Neutrophil (primary cell): Measurements from ENCODE around the gene EOLA1.

Source experiments
- H3K27ac ChIP-seq: fragments of 200-600 bp; sonication (generic); 2 replicates; pipeline ENCODE4 v1.5.1; 2016; ENCODE audit warnings: mild to moderate bottlenecking, moderate library complexity
- H3K27me3 ChIP-seq: fragments of 200-600 bp; sonication (generic); 2 replicates; pipeline ENCODE4 v1.6.0; 2016; ENCODE audit warnings: mild to moderate bottlenecking
- H3K36me3 ChIP-seq: fragments of 200-600 bp; sonication (generic); 2 replicates; pipeline ENCODE4 v1.5.1; 2017
- H3K4me1 ChIP-seq, 2 experiments: fragments of 200-600 bp in 1 of 2; sonication (generic) in 1 of 2; 1 replicate in 1 of 2; 2 replicates in 1 of 2; pipeline versions ENCODE4 v1.5.1 to v1.6.1; 2013 to 2016; ENCODE audit warnings: low read depth in 1 of 2, low read length in 1 of 2, mild to moderate bottlenecking in 1 of 2, moderate library complexity in 1 of 2; ENCODE audit not compliant: control insufficient read depth in 1 of 2, insufficient read depth in 1 of 2
- H3K4me3 ChIP-seq, 2 experiments: fragments of 200-600 bp in 1 of 2; sonication (generic) in 1 of 2; 1 replicate in 1 of 2; 2 replicates in 1 of 2; pipeline ENCODE4 v1.5.1; 2013 to 2016; ENCODE audit warnings: low read depth in 1 of 2, low read length in 1 of 2, mild to moderate bottlenecking in 1 of 2, moderate library complexity in 1 of 2
- H3K9me3 ChIP-seq: fragments of 200-600 bp; sonication (generic); 2 replicates; pipeline ENCODE4 v1.5.1; 2016
- CTCF ChIP-seq: fragments of 200-600 bp; sonication (generic); IDR thresholded peaks from 2 replicates; pipeline ENCODE4 v1.5.1; 2016; ENCODE audit warnings: antibody characterized with exemption

The EOLA1 gene

GRCh38 chrX:149510386-149510785 lies 30.4 kb upstream of the EOLA1 start:
- H3K27me3 ChIP-seq, result no peaks in the 10 kb centered on the region
- no peak overlapping the region for H3K27ac ChIP-seq
- TF ChIP-seq CTCF, result no peak
- no peak overlapping the region for H3K4me3 ChIP-seq
- H3K4me1 ChIP-seq, result peaks cover 4% of the 10 kb centered on the region in 2 experiments
- H3K36me3 ChIP-seq, result no peaks in the 10 kb centered on the region
- H3K9me3 ChIP-seq, result no peaks in the 10 kb centered on the region

- no peak for TF ChIP-seq CTCF
- Histone ChIP-seq H3K9me3 (no peaks in the 10 kb centered on the region), H3K27ac (no peak overlapping the region), H3K36me3 (no peaks in the 10 kb centered on the region), H3K4me3 (no peak overlapping the region), H3K27me3 (no peaks in the 10 kb centered on the region), H3K4me1 (peaks cover 5 to 8% of the 10 kb centered on the region in 2 experiments)
These were observed 29.7 kb upstream of the EOLA1 start for GRCh38 chrX:149511081-149511480.

- Histone ChIP-seq H3K27me3 (no peaks in the 10 kb centered on the region), H3K9me3 (no peaks in the 10 kb centered on the region), H3K27ac (peak overlapping the region; percentile 50), H3K4me3 (no peak overlapping the region), H3K36me3 (no peaks in the 10 kb centered on the region), H3K4me1 (peaks cover 8 to 13% of the 10 kb centered on the region in 2 experiments)
- peak; percentile 70 for TF ChIP-seq CTCF
These were observed 28.5 kb upstream of the EOLA1 start for GRCh38 chrX:149512225-149512885.

GRCh38 chrX:149513825-149514428 lies 26.9 kb upstream of the EOLA1 start:
- no peak overlapping the region for H3K27ac ChIP-seq
- no peak for TF ChIP-seq CTCF
- no peaks in the 10 kb centered on the region for H3K36me3 ChIP-seq
- no peaks in the 10 kb centered on the region for H3K27me3 ChIP-seq
- no peak overlapping the region for H3K4me3 ChIP-seq
- no peaks in the 10 kb centered on the region for H3K9me3 ChIP-seq
- H3K4me1 ChIP-seq, result peaks cover 8 to 13% of the 10 kb centered on the region in 2 experiments

GRCh38 chrX:149515954-149516602 lies 24.7 kb upstream of the EOLA1 start:
- Histone ChIP-seq H3K9me3 (no peaks in the 10 kb centered on the region), H3K36me3 (no peaks in the 10 kb centered on the region), H3K4me3 (no peak overlapping the region), H3K4me1 (peaks cover 8 to 13% of the 10 kb centered on the region in 2 experiments), H3K27me3 (no peaks in the 10 kb centered on the region), H3K27ac (peak overlapping the region; percentile 49)
- TF ChIP-seq CTCF, result no peak
